A549 (cell line): ENCODE results near the gene DYSF. TPM values are rescaled to one million over a fixed set of nuclear protein-coding genes. Genes with fewer than 3 reads are reported as not detected.

Experiments
- ATAC-seq, 2 experiments: fragments of 200-7000 bp in 1 of 2; fragments of >200 bp in 1 of 2; cut with Nextera tagmentation in 1 of 2; cut with Tn5 transposase in 1 of 2; 3 replicates each; pipeline versions ENCODE4 v1.8.0 to v1.9.1; 2018 to 2020; ENCODE audit warnings: mild to moderate bottlenecking in 1 of 2, moderate library complexity in 1 of 2
- CTCF ChIA-PET: fragments of 300-600 bp; sonication (Branson Sonifier 250); formaldehyde crosslinking; extraction: SDS; loops from one replicate; lab custom pipeline; 2021; ENCODE audit warnings: antibody characterized with exemption, inconsistent platforms; lab: Yijun Ruan, JAX
- POLR2A ChIA-PET: fragments of 350-600 bp; formaldehyde crosslinking; extraction: SDS; loops from one replicate; lab custom pipeline; 2021; ENCODE audit warnings: antibody characterized with exemption, inconsistent platforms; lab: Yijun Ruan, JAX
- DNase-seq, 2 experiments: peaks; one replicate each; pipeline versions ENCODE4 v3.0.0 to v3.0.0-alpha.2; 2011 to 2016; ENCODE audit warnings: low read depth in 1 of 2, low spot score in 1 of 2
- FAIRE-seq: peaks from 2 replicates; lab custom pipeline; 2011; peaks lifted over from hg19 to GRCh38; lab: Jason Lieb, UNC
- H3K27ac ChIP-seq, 2 experiments: fragments of >200 bp; sonication (Bioruptor Twin); formaldehyde crosslinking; 3 replicates each; pipeline ENCODE4 v1.5.1; 2016 to 2017
- H3K4me1 ChIP-seq: fragments of >200 bp; sonication (Bioruptor Twin); formaldehyde crosslinking; 3 replicates; pipeline ENCODE4 v1.6.1; 2016
- H3K4me2 ChIP-seq: fragments of >200 bp; sonication (Bioruptor Twin); formaldehyde crosslinking; 3 replicates; pipeline ENCODE4 v1.6.1; 2016
- H3K4me3 ChIP-seq: fragments of >200 bp; sonication (Bioruptor Twin); formaldehyde crosslinking; 3 replicates; pipeline ENCODE4 v1.5.1; 2016
- H3K9me3 ChIP-seq: fragments of >200 bp; sonication (Bioruptor Twin); formaldehyde crosslinking; 3 replicates; pipeline ENCODE4 v1.6.1; 2016
- BHLHE40 ChIP-seq: IDR thresholded peaks from 2 replicates; pipeline ENCODE4 v1.6.1; 2012; ENCODE audit warnings: low read depth, low read length, inconsistent platforms
- CBX8 ChIP-seq: fragments of 200-600 bp; sonication (generic); IDR thresholded peaks from 2 replicates; pipeline ENCODE4 v1.6.1; 2016
- CEBPB ChIP-seq, 2 experiments: fragments of >200 bp in 1 of 2; sonication (Bioruptor Twin) in 1 of 2; formaldehyde crosslinking in 1 of 2; IDR thresholded peaks; 2 replicates each; pipeline ENCODE4 v1.6.1; 2012 to 2016
- EHMT2 ChIP-seq: fragments of 200-600 bp; sonication (generic); IDR thresholded peaks from 2 replicates; pipeline ENCODE4 v1.6.1; 2016; ENCODE audit warnings: antibody characterized with exemption, low read depth, mild to moderate bottlenecking, moderate library complexity
- ELK1 ChIP-seq: fragments of 150-350 bp; IDR thresholded peaks from 2 replicates; pipeline ENCODE4 v1.6.1; 2014; ENCODE audit warnings: low read depth, mild to moderate bottlenecking, low read length
- EP300 ChIP-seq, 2 experiments: fragments of >200 bp; sonication (Bioruptor Twin); formaldehyde crosslinking; IDR thresholded peaks; 2 replicates in 1 of 2; 3 replicates in 1 of 2; pipeline ENCODE4 v1.6.1; 2016 to 2017
- ESRRA ChIP-seq: fragments of 150-350 bp; IDR thresholded peaks from 2 replicates; pipeline ENCODE4 v1.6.1; 2014; ENCODE audit warnings: mild to moderate bottlenecking, low read length, borderline replicate concordance
- FOXS1 ChIP-seq: fragments of 250-450 bp; sonication (Bioruptor Pico); IDR thresholded peaks from 2 replicates; pipeline ENCODE4 v1.5.0; 2020; ENCODE audit warnings: mild to moderate bottlenecking, moderate library complexity
- HOXB13 ChIP-seq: fragments of 250-450 bp; sonication (Bioruptor Pico); IDR thresholded peaks from 2 replicates; pipeline ENCODE4 v1.5.0; 2020; ENCODE audit warnings: low read depth, mild to moderate bottlenecking, moderate library complexity
- HOXB5 ChIP-seq: fragments of 250-450 bp; sonication (Bioruptor Pico); IDR thresholded peaks from 2 replicates; pipeline ENCODE4 v1.5.0; 2020; ENCODE audit warnings: mild to moderate bottlenecking, moderate library complexity
- JUN ChIP-seq, 2 experiments: fragments of >200 bp; sonication (Bioruptor Twin); formaldehyde crosslinking; IDR thresholded peaks; 2 replicates in 1 of 2; 3 replicates in 1 of 2; pipeline ENCODE4 v1.6.1; 2016 to 2017
- KDM1A ChIP-seq: fragments of 200-600 bp; sonication (generic); IDR thresholded peaks from 2 replicates; pipeline ENCODE4 v1.6.1; 2016; ENCODE audit warnings: low read depth, mild to moderate bottlenecking
- KDM5A ChIP-seq: fragments of 200-600 bp; sonication (generic); IDR thresholded peaks from 2 replicates; pipeline ENCODE4 v1.6.1; 2016; ENCODE audit warnings: antibody characterized with exemption, mild to moderate bottlenecking
- NFE2L2 ChIP-seq: fragments of 150-350 bp; conservative IDR thresholded peaks from 2 replicates; pipeline ENCODE4 v1.6.1; 2014; ENCODE audit warnings: low read length
- POLR2AphosphoS2 ChIP-seq: conservative IDR thresholded peaks from 2 replicates; pipeline ENCODE4 v1.6.1; 2012; ENCODE audit warnings: low read length, improper control_type of control experiment, inconsistent platforms
- RFX5 ChIP-seq: fragments of 450-650 bp; IDR thresholded peaks from 2 replicates; pipeline ENCODE4 v1.7.1; 2014; ENCODE audit warnings: antibody characterized with exemption, mild to moderate bottlenecking, moderate library complexity
- SREBF2 ChIP-seq: fragments of 450-650 bp; IDR thresholded peaks from 2 replicates; pipeline ENCODE4 v1.6.1; 2014; ENCODE audit warnings: mild to moderate bottlenecking, moderate library complexity
- ZFP36 ChIP-seq: fragments of 450-650 bp; IDR thresholded peaks from 2 replicates; pipeline ENCODE4 v1.6.1; 2014; ENCODE audit warnings: borderline replicate concordance; ENCODE audit not compliant: partially characterized antibody
- ZSCAN20 ChIP-seq: fragments of 250-450 bp; sonication (Bioruptor Pico); IDR thresholded peaks from 2 replicates; pipeline ENCODE4 v1.8.0; 2022; ENCODE audit warnings: mild to moderate bottlenecking, moderate library complexity
- WGBS: methylation state at CpG from one replicate; pipeline ENCODE4 v1.1.6; 2017; ENCODE audit errors: missing lambda C conversion rate; 5-methylcytosine and 5-hydroxymethylcytosine counted together
- polyA plus RNA-seq, 4 experiments: library from polyadenylated mRNA; depleted of rRNA in 3 of 4; stranded (reverse); fragments of >200 nt; fragmentation: RNase III in 1 of 4; extraction: RNeasy Plus Mini Kit Qiagen cat#74134 plus additional on column Dnase treatment in 1 of 4; gene quantifications; 2 replicates in 3 of 4; 3 replicates in 1 of 4; pipeline ENCODE4 v1.2.3, GENCODE V29; 2011 to 2017
- TF ChIP-seq, protein P1 (sequence below): fragments of >200 bp; sonication (Bioruptor Twin); formaldehyde crosslinking; IDR thresholded peaks from 3 replicates; pipeline ENCODE4 v1.5.1; 2016

The DYSF gene
- polyA plus RNA-seq, 2 of the 4 experiments (the other 2 are of a cell fraction), result 0.36 to 0.98 TPM

DNA sequence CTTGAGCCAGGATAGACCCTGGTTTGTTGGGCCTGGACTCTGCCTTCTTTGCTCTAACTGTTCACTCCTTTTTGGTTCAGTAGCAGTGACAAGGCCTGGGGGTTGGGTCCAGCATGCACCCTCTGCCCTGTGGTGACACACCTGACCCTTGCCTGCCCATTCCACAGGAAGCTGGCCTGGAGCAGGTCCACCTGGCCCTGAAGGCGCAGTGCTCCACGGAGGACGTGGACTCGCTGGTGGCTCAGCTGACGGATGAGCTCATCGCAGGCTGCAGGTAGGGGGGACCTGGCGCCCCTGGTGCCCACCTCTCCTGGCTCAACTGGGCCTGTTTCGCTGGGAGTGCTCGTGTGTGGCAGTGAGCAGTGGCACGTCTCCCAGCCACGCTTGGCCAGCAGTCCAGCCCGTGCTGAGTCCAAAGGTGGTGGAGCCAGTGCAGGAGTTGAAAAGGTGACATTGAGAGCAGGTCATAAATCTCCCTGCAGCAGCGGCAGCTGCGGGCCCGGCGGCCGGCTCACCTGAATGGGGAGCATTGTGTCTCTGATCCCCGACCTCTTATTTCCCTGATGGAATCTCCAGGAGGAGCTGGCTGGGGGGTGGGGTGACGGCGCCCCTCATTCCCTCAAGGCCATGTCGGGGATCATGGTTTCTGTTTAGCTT lies 102.6 kb downstream of the DYSF start:
- H3K27ac ChIP-seq, result no peak overlapping the region
- no peak overlapping the region for H3K4me3 ChIP-seq
- FAIRE-seq (no peak), DNase-seq (no peak), ATAC-seq (no peak)
- 83% methylated on average over 12 of the region's 21 CpGs for WGBS
- ChIA-PET CTCF (interaction anchor here (1.0 to 14.0 kb wide), 7 partner anchors 8 to 597 kb away, joined by 3 to 185 read pairs (median 3); partner anchors contain the start of gene CYP26B1), POLR2A (no interaction called here)
- H3K4me2 ChIP-seq, result no peak overlapping the region
- H3K4me1 ChIP-seq, result peaks cover 18% of the 10 kb centered on the region
- no peaks in the 10 kb centered on the region for H3K9me3 ChIP-seq
- TF ChIP-seq BHLHE40, result no peak
- no peak for TF ChIP-seq HOXB5 (CRISPR knock-in tag)
- TF ChIP-seq ZSCAN20 (CRISPR knock-in tag), result no peak

DNA sequence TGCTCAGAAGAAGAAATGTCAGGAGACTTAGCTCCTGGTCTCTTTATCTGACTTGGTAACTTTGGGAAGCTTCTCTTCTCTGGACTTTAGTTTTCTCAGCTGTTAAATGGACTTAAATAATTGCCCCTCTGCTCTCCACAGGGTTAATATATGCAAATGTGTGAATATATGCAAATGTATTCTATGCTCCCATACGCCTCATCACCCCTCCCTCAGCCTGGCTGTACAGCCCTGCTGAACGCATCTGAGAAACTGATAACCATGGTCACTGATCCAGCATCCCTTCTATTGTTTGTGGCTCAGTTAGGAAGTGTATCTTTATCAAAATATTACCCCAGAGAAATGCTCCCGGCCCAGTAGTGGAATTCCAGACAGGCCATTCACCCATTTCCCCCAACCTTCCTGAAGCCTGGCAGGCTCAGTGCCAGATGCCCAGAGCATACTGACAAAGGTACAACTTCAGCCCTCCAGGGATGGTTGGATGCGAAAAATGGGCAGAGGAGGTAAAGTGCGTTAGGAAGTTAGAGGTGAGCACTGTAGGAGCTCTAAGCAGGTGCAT lies 103.4 kb downstream of the DYSF start:
- peaks cover 18% of the 10 kb centered on the region for H3K4me1 ChIP-seq
- 71% methylated on average over 5 of the region's 5 CpGs for WGBS
- no peak overlapping the region for H3K27ac ChIP-seq
- H3K4me2 ChIP-seq, result no peak overlapping the region
- TF ChIP-seq BHLHE40 (no peak), EP300 (IDR thresholded peaks at IDR 0.05) (no peak), KDM1A (no peak)
- FAIRE-seq (no peak), ATAC-seq (no peak), DNase-seq (no peak)
- ChIA-PET POLR2A (no interaction called here), CTCF (interaction anchor here (1.0 to 14.0 kb wide), 6 partner anchors 9 to 596 kb away, joined by 3 to 185 read pairs (median 3); partner anchors contain the start of gene CYP26B1)
- no peak overlapping the region for H3K4me3 ChIP-seq
- no peaks in the 10 kb centered on the region for H3K9me3 ChIP-seq

- TF ChIP-seq ESRRA (no peak), EP300 (IDR thresholded peaks at IDR 0.05) (no peak), SREBF2 (no peak), KDM5A (no peak), CEBPB (IDR thresholded peaks at IDR 0.05) (no peak), ZFP36 (no peak), NFE2L2 (no peak), ELK1 (no peak), HOXB13 (CRISPR knock-in tag) (no peak)
- TF ChIP-seq, protein P1, sequence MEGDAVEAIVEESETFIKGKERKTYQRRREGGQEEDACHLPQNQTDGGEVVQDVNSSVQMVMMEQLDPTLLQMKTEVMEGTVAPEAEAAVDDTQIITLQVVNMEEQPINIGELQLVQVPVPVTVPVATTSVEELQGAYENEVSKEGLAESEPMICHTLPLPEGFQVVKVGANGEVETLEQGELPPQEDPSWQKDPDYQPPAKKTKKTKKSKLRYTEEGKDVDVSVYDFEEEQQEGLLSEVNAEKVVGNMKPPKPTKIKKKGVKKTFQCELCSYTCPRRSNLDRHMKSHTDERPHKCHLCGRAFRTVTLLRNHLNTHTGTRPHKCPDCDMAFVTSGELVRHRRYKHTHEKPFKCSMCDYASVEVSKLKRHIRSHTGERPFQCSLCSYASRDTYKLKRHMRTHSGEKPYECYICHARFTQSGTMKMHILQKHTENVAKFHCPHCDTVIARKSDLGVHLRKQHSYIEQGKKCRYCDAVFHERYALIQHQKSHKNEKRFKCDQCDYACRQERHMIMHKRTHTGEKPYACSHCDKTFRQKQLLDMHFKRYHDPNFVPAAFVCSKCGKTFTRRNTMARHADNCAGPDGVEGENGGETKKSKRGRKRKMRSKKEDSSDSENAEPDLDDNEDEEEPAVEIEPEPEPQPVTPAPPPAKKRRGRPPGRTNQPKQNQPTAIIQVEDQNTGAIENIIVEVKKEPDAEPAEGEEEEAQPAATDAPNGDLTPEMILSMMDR, result no peak
- TF ChIP-seq, all 56 proteins: peak for 0
- ATAC-seq, result no peak
- H3K27ac ChIP-seq, result no peak overlapping the region
- no peak overlapping the region for H3K4me3 ChIP-seq
- peaks cover 18% of the 10 kb centered on the region for H3K4me1 ChIP-seq
- DNase-seq, result no peak
- no peak for FAIRE-seq
- WGBS, result 75% methylated on average over 6 of the region's 6 CpGs
- H3K4me2 ChIP-seq, result no peak overlapping the region
- ChIA-PET POLR2A (no interaction called here), CTCF (interaction anchor here (1.1 to 14.0 kb wide), 5 partner anchors 12 to 1022 kb away, joined by 3 to 185 read pairs (median 4); partner anchors contain the start of gene CYP26B1)
- H3K9me3 ChIP-seq, result no peaks in the 10 kb centered on the region
Observed at GRCh38 chr2:71557321-71557720, 104.0 kb downstream of the DYSF start.

GRCh38 chr2:71558300-71559051 lies 105.1 kb downstream of the DYSF start:
- ATAC-seq (peak; percentile 46 to 63), FAIRE-seq (no peak), DNase-seq (peak; percentile 38 to 50)
- WGBS, result 52% methylated on average over 8 of the region's 10 CpGs
- Histone ChIP-seq H3K4me2 (peak overlapping the region; percentile 33), H3K27ac (peak overlapping the region; percentile 40 to 66; a peak in 5 of 6 replicates), H3K9me3 (no peaks in the 10 kb centered on the region), H3K4me1 (peaks cover 19% of the 10 kb centered on the region), H3K4me3 (no peak overlapping the region)
- ChIA-PET POLR2A (no interaction called here), CTCF (interaction anchor here (1.0 to 7.0 kb wide), 5 partner anchors 10 to 1334 kb away, joined by 3 to 62 read pairs (median 4); no protein-coding TSS in a partner anchor)
- TF ChIP-seq RFX5, result no peak
- TF ChIP-seq EP300 (IDR thresholded peaks at IDR 0.05), result no peak
- no peak for TF ChIP-seq JUN (IDR thresholded peaks at IDR 0.05)
- no peak for TF ChIP-seq NFE2L2
- no peak for TF ChIP-seq CBX8
- TF ChIP-seq FOXS1 (CRISPR knock-in tag), result no peak
- no peak for TF ChIP-seq EHMT2
- no peak for TF ChIP-seq POLR2AphosphoS2
